ENCODE measurements around the gene EML2.
A peak's percentile ranks its signal among the peaks of the same experiment; 100 is the strongest.
"Not testable (repeated sequence)": the region's sequence is repeated elsewhere in the genome, so short reads cannot be mapped to it uniquely, and the experiment has no call there.

Gene EML2

GRCh38 chr19:45638930-45639729 lies at the start of gene EML2:
Gene EML2 (minus strand): TSS chr19:45639397. CDS start chr19:45639376, 21 bp downstream.
- peak; percentile 57 for DNase-seq

GRCh38 chr19:45687599-45687998 lies 48.4 kb upstream of the EML2 start:
- no peak for DNase-seq

- not testable (repeated sequence) for DNase-seq
Observed at GRCh38 chr19:45685045-45685444, 45.8 kb upstream of the EML2 start.

- no peak for DNase-seq
Observed at GRCh38 chr19:45682908-45683307, 43.7 kb upstream of the EML2 start.

- no peak for DNase-seq
Observed at GRCh38 chr19:45682117-45682516, 42.9 kb upstream of the EML2 start.

GRCh38 chr19:45681391-45682015 lies 42.3 kb upstream of the EML2 start:
- peak; percentile 93 for DNase-seq

- DNase-seq: peak; percentile 81
Observed at GRCh38 chr19:45677351-45678230, 38.4 kb upstream of the EML2 start.

GRCh38 chr19:45676851-45677263 lies 37.7 kb upstream of the EML2 start:
- DNase-seq: peak; percentile 19

- DNase-seq: no peak
Observed at GRCh38 chr19:45674946-45675345, 35.7 kb upstream of the EML2 start.

GRCh38 chr19:45670670-45671453 lies 31.7 kb upstream of the EML2 start:
- peak; percentile 89 for DNase-seq

- peak; percentile 20 for DNase-seq
Observed at GRCh38 chr19:45668342-45668871, 29.2 kb upstream of the EML2 start.

- peak; percentile 73 for DNase-seq
Observed at GRCh38 chr19:45667620-45668341, 28.6 kb upstream of the EML2 start, which contains the start of gene GIPR. Gene GIPR (plus strand): TSS chr19:45668221. CDS start chr19:45669521, 1,300 bp downstream.

- DNase-seq: no peak
Observed at GRCh38 chr19:45664575-45664974, 25.4 kb upstream of the EML2 start.

GRCh38 chr19:45663800-45664199 lies 24.6 kb upstream of the EML2 start:
- no peak for DNase-seq

GRCh38 chr19:45660636-45661035 lies 21.4 kb upstream of the EML2 start:
- DNase-seq: no peak

- DNase-seq: no peak
Observed at GRCh38 chr19:45659096-45659729, 20.0 kb upstream of the EML2 start.

- DNase-seq: no peak
Observed at GRCh38 chr19:45657520-45658167, 18.4 kb upstream of the EML2 start.

- no peak for DNase-seq
Observed at GRCh38 chr19:45655073-45655472, 15.9 kb upstream of the EML2 start.

- no peak for DNase-seq
Observed at GRCh38 chr19:45653634-45654033, 14.4 kb upstream of the EML2 start.

- DNase-seq: no peak
Observed at GRCh38 chr19:45650722-45651121, 11.5 kb upstream of the EML2 start.

Measured in activated CD4-positive, alpha-beta T cell treated with anti-CD3 and anti-CD28 coated beads, Interleukin-2, amount 50 U/mL, for 16 hours (primary cell).